GM04504 (cell line): ENCODE data around the gene WWOX.
"Not testable (repeated sequence)": the region's sequence is repeated elsewhere in the genome, so short reads cannot be mapped to it uniquely, and the experiment has no call there.

ENCODE experiments used
- DNase-seq: peaks from one replicate; pipeline ENCODE4 v3.0.0-alpha.2; 2012; ENCODE audit warnings: low read depth

WWOX gene

GRCh38 chr16:78577630-78578029 is 478.2 kb downstream of the WWOX start:
- no peak for DNase-seq

DNA sequence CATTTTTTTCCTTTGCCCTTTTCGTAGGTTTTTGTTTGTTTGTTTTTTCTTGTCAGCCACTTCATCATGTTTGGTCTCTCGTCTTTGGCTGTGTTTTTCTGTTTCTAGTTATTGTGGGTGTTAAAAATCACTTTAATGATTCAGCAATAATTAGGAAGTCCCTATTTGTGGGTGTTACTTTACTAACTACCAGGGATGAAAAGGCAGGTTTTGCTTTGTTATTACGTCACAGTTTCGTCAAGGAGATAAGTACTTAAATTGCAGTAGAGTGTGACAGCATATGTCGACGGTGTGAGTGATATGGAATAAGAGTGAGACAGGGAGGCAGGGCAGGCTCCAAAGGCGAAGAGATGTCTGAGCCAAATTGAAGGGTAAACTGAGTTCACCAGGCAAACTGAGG is 479.6 kb downstream of the WWOX start:
- no peak for DNase-seq

DNA sequence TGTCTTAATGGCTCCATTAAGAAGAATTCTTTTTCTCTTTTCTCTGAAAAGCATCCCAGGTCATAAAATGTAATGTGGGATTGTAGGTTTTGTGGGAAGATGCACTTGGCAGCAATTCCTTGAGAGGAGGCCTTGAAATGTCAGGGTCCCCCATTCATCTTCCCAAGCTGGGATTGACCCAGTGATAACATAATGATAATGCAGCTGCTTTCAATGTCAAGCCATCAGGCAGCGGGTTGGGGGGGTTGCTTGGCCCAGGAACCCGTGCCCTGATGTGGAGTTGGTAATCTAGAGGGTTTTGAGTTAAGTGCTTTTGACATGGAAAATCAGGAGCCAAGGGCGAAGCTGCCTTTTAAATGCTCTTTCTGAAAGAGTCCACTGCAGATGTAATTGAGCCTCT is 484.0 kb downstream of the WWOX start:
- DNase-seq, result no peak

GRCh38 chr16:78584213-78584860 is 484.9 kb downstream of the WWOX start:
- DNase-seq, result no peak

DNA sequence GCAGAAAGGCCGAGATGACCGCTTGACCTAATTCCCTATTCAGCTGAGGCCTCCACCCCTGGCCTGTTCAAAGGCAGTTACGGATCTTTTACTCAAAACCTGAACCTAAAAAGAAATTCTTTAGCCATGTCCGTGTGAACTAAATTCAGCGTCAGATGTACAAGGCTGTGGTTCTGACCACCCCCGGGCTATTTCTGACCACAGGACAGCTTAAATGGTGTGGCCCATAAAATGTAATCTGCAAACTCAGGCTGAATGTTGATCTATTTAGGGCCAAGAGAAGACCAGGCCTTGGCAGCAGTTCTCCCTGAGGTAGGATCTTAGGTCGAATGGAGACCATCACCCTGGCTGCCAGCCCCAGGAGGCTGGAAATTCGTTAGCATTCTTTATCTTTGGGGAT is 485.5 kb downstream of the WWOX start:
- DNase-seq, result no peak

DNA sequence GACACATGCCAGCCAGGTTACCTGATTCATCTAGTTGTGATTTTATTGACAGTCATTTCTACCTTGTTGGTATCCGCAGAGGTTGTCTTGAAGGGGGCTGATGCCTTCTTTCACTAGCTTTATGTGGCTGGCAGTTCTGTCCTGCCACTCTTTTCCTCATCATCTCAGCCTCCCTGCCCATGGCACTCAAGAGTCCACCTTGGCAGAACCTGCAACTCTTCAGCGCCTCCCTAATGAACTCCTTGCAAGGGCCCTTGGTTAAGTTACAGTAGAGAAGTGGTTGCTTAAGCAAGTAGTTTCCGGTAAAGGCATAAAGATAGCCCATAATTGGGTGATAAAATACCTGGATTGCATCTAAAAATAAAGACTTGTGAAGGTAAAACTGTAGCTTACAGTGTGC is 489.9 kb downstream of the WWOX start:
- no peak for DNase-seq

DNA sequence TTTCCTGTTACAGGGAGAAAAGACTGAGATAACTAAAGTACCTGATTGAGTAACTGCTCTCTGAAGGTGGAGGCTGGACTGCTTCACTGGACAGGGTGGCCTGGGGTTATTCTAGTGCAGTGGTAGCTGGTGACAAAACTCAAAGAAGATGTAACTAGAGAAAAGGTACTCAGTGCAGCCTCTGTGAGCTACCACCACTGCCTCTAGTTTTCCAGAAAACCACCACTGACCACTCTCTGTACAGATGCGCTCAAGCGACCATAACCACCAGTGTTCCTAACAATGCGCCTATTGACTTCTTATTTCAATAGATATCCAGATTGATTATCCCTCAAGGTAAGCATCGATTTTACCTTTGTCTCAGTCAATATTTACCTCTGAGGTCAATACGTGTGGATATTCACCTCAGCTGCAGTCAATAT is 492.2 kb downstream of the WWOX start:
- DNase-seq, result no peak

GRCh38 chr16:78592111-78592510 is 492.7 kb downstream of the WWOX start:
- DNase-seq, result no peak

GRCh38 chr16:78593352-78593751 is 493.9 kb downstream of the WWOX start:
- DNase-seq, result no peak

- no peak for DNase-seq
Measured at GRCh38 chr16:78594191-78594590, 494.7 kb downstream of the WWOX start.

DNA sequence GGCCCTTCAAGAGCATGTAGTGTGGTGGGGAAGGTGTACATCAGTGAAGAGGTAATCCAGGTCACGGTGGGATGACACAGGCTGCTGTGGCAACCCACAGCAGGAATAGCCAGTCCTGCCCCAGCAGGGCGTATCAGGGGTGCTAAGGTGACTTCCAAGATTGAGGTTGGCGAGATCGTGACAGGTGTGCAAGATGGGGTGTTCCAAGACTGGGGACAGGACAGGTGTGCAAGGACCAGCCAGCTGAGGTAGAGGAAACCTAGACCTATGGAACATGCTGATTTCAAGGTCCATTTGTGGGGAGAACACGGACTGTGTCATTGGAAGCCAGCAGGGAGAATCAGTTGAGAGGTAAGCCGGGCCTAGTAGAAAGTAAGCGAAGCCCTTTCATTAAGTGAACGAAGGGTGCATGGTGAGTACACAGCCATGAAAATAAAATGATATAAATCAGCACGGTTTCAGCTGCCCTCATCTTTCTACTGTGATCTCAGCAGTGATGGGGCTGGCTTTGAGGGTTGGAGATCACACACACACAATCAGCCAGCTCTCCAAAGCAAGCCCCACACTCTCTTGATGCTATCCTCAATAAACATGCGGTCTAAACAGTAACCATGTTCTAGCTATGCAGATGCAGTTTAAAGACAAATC is 497.0 kb downstream of the WWOX start:
- DNase-seq, result no peak

- DNase-seq, result no peak
Measured at GRCh38 chr16:78596996-78597422, 497.6 kb downstream of the WWOX start.

DNA sequence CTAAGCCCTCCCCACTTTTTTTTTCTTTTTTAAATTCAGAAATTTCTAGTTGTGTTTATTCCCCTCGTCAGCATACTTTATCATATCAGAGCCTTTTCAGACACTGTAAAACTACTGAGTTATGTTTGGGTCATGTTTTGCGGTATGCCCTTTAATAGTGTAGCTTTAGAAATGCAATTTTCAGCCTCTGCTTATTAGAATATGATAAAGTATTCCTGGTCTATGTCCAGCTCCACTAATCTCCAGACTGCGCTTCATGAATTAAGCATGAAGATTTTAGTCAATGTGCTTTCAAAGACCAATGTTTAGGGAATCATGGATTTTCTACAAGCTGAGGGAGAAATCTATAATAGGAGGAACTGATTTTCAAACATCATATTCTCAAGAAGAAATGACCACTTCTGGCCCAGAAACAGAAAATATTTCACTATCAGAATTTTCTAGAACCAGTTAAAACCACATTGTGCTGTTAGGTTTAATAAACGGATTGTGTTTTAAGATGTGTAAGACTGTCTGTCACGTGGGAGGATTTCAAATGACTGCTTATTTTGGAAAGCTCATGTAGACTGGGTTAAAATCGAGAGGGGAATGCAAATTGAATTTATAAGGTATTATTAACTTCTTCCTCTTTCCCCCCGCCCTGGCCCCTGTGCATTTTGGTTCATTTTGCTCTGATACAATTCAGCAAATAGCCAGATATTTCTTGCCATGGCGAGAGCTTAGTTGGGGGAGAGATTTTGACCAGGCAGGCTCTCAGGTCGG is 498.5 kb downstream of the WWOX start:
- DNase-seq, result no peak

GRCh38 chr16:78599271-78599670 is 499.8 kb downstream of the WWOX start:
- no peak for DNase-seq

GRCh38 chr16:78604423-78605062 is 505.1 kb downstream of the WWOX start:
- not testable (repeated sequence) for DNase-seq

DNA sequence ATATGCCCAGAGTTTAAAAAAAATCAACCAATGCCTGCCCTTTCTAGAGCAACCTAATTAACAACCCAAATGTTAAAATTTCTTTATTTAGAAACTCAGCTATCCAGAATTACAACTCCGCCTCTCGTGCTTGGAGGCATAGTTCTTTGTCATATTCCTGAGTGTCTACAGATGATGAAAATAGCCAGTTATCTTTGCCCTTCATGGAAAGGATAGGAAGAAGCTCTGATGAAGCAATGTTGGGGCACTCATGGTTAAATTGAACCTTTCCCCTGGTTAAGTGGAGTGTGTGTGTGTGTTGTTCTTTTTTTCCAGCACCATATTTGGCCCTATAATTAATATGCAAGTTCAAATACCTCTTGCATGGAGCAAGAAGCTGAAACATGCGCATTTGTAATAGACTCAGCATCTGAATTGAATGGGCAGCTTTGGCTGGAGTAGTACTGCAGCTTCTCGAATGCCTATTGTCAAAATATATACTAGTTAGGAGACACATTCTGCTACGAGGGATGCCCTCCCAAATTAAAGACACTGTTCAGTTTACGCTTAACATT is 506.2 kb downstream of the WWOX start:
- DNase-seq, result no peak

GRCh38 chr16:78606545-78606944 is 507.1 kb downstream of the WWOX start:
- no peak for DNase-seq

DNA sequence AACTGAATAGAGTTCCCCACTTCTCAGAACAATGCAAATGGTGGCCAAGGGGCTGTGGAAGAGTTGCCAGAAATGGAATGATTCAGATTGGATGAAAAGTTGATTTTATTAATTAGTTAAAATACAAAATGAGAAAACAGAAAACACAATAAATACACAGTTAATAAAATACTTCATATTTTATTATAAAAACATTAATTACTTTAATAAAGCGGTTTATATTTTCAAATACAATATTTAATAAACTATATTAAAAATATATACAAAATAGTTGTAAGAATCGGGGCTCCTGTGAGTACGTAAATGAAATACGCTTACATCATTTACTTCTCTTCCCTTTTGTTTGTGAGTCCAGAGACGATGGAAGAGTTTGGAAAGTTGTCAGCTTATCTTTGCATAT is 507.6 kb downstream of the WWOX start:
- no peak for DNase-seq

- no peak for DNase-seq
Measured at GRCh38 chr16:78607465-78607864, 508.0 kb downstream of the WWOX start.

GRCh38 chr16:78608305-78608776 is 508.9 kb downstream of the WWOX start:
- no peak for DNase-seq

GRCh38 chr16:78609402-78610274 is 510.2 kb downstream of the WWOX start:
- no peak for DNase-seq
